GM18867 (cell line): Measurements from ENCODE around the gene DPP6.

Experiments used
- ATAC-seq: cut with Tn5 transposase; IDR thresholded peaks from one replicate; pipeline ENCODE4 v1.9.1; 2021; ENCODE audit warnings: mild to moderate bottlenecking, moderate library complexity; ENCODE audit not compliant: unreplicated experiment

DPP6 gene

GRCh38 chr7:154332811-154333580, 280.8 kb downstream of the DPP6 start:
- ATAC-seq, result no peak

GRCh38 chr7:154336295-154336694, 284.1 kb downstream of the DPP6 start:
- no peak for ATAC-seq

- ATAC-seq, result no peak
Measured at GRCh38 chr7:154338701-154339506, 286.7 kb downstream of the DPP6 start.

GRCh38 chr7:154342971-154343633, 290.9 kb downstream of the DPP6 start:
- ATAC-seq, result no peak

GRCh38 chr7:154343778-154344412, 291.7 kb downstream of the DPP6 start:
- no peak for ATAC-seq

- ATAC-seq, result no peak
Measured at GRCh38 chr7:154345093-154345492, 292.9 kb downstream of the DPP6 start.

- ATAC-seq, result no peak
Measured at GRCh38 chr7:154347700-154348266, 295.6 kb downstream of the DPP6 start.

GRCh38 chr7:154350892-154351291, 298.7 kb downstream of the DPP6 start:
- no peak for ATAC-seq

GRCh38 chr7:154353355-154353767, 301.2 kb downstream of the DPP6 start:
- ATAC-seq, result no peak

GRCh38 chr7:154364170-154364569, 312.0 kb downstream of the DPP6 start:
- ATAC-seq, result no peak

- ATAC-seq, result no peak
Measured at GRCh38 chr7:154371424-154371823, 319.2 kb downstream of the DPP6 start.

GRCh38 chr7:154372011-154372601, 319.9 kb downstream of the DPP6 start:
- no peak for ATAC-seq

- ATAC-seq, result no peak
Measured at GRCh38 chr7:154373956-154374355, 321.8 kb downstream of the DPP6 start.

GRCh38 chr7:154375956-154376355, 323.8 kb downstream of the DPP6 start:
- ATAC-seq, result no peak

GRCh38 chr7:154380771-154381170, 328.6 kb downstream of the DPP6 start:
- no peak for ATAC-seq

GRCh38 chr7:154383045-154383444, 330.8 kb downstream of the DPP6 start:
- no peak for ATAC-seq

GRCh38 chr7:154385214-154385613, 333.0 kb downstream of the DPP6 start:
- no peak for ATAC-seq

- ATAC-seq, result no peak
Measured at GRCh38 chr7:154387252-154387651, 335.1 kb downstream of the DPP6 start.

GRCh38 chr7:154388412-154388811, 336.2 kb downstream of the DPP6 start:
- no peak for ATAC-seq

- ATAC-seq, result no peak
Measured at GRCh38 chr7:154388999-154389398, 336.8 kb downstream of the DPP6 start.
